ENCODE measurements around the gene ACSS1. TPM values are rescaled to one million over a fixed set of nuclear protein-coding genes. Genes with fewer than 3 reads are reported as not detected.

The ACSS1 gene
- total RNA-seq, 1 experiment from 2014 or later, result 2.3 TPM

DNA sequence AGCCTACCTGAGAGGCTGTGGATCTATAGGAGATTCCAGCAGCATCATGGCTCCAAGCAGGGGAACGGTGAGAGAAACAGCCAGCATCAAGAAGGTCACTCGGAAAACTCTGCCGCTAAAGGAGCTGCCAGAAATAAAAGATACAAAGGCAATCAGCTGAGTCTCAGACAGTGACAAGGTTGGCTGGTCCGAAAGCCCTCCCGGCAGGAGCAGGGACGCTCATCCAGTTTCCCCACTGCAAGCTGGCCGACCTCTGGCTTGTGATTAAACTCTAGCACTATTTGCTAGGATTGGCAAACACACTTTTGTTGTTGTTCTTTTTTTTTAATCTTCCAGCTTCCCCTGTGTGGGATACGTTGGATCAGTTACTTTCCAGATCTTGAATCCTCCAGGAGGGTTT lies 74.0 kb downstream of the ACSS1 start:
- Histone ChIP-seq H3K4me1 (ENCODE audit: insufficient read depth, low read length) (no peaks in the 10 kb centered on the region), H3K4me3 (ENCODE audit: low read length) (no peak overlapping the region), H3K9ac (ENCODE audit: low read length) (no peak overlapping the region), H3K27me3 (ENCODE audit: low read length) (no peaks in the 10 kb centered on the region), H3K4me2 (ENCODE audit: low read length) (no peak overlapping the region), H3F3A (ENCODE audit: low read length, unreplicated experiment) (no peaks in the 10 kb centered on the region), H3K79me2 (ENCODE audit: low read length) (peaks cover 49% of the 10 kb centered on the region), H3K27ac (ENCODE audit: low read length) (no peak overlapping the region), H3K9me3 (ENCODE audit: low read length) (no peaks in the 10 kb centered on the region), H4K20me1 (ENCODE audit: low read length) (no peaks in the 10 kb centered on the region), H3K9me2 (replicated peaks; ENCODE audit: low read length) (no peaks in the 10 kb centered on the region), H2AFZ (ENCODE audit: low read length) (no peak overlapping the region), H3K36me3 (ENCODE audit: low read depth, low read length) (peaks cover 31% of the 10 kb centered on the region)
- TF ChIP-seq EZH2 (IDR thresholded peaks at IDR 0.05; ENCODE audit: low read length, unreplicated experiment) (no peak), EZH2phosphoT487 (IDR thresholded peaks at IDR 0.05; ENCODE audit: borderline replicate concordance, low read length) (no peak)
- TF ChIP-seq, protein P1, sequence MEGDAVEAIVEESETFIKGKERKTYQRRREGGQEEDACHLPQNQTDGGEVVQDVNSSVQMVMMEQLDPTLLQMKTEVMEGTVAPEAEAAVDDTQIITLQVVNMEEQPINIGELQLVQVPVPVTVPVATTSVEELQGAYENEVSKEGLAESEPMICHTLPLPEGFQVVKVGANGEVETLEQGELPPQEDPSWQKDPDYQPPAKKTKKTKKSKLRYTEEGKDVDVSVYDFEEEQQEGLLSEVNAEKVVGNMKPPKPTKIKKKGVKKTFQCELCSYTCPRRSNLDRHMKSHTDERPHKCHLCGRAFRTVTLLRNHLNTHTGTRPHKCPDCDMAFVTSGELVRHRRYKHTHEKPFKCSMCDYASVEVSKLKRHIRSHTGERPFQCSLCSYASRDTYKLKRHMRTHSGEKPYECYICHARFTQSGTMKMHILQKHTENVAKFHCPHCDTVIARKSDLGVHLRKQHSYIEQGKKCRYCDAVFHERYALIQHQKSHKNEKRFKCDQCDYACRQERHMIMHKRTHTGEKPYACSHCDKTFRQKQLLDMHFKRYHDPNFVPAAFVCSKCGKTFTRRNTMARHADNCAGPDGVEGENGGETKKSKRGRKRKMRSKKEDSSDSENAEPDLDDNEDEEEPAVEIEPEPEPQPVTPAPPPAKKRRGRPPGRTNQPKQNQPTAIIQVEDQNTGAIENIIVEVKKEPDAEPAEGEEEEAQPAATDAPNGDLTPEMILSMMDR (conservative IDR thresholded peaks at IDR 0.05; ENCODE audit: low read depth, low read length), result no peak
- ATAC-seq (no peak), DNase-seq (no peak)
- no TSS peak for BruUV-seq (replicated peaks)
- POLR2A ChIA-PET (ENCODE audit: unreplicated experiment), result no interaction called here
- CTCF ChIA-PET, result no interaction called here
- intact Hi-C loops (cut with micrococcal nuclease), result no loop called here

- H3K9me3 ChIP-seq (ENCODE audit: low read length), result no peaks in the 10 kb centered on the region
- H3K27ac ChIP-seq (ENCODE audit: low read length), result no peak overlapping the region
- H4K20me1 ChIP-seq (ENCODE audit: low read length), result no peaks in the 10 kb centered on the region
- no peak overlapping the region for H3K4me2 ChIP-seq (ENCODE audit: low read length)
- ChIA-PET CTCF (no interaction called here), POLR2A (ENCODE audit: unreplicated experiment) (no interaction called here)
- ATAC-seq (no peak), DNase-seq (no peak)
- H3F3A ChIP-seq (ENCODE audit: low read length, unreplicated experiment), result no peaks in the 10 kb centered on the region
- no TSS peak for BruUV-seq (replicated peaks)
- intact Hi-C loops (cut with micrococcal nuclease), result no loop called here
- no peak overlapping the region for H3K4me3 ChIP-seq (ENCODE audit: low read length)
- TF ChIP-seq EZH2phosphoT487 (IDR thresholded peaks at IDR 0.05; ENCODE audit: borderline replicate concordance, low read length) (no peak), EZH2 (IDR thresholded peaks at IDR 0.05; ENCODE audit: low read length, unreplicated experiment) (no peak)
- TF ChIP-seq, protein P1 (conservative IDR thresholded peaks at IDR 0.05; ENCODE audit: low read depth, low read length), result no peak
- no peaks in the 10 kb centered on the region for H3K27me3 ChIP-seq (ENCODE audit: low read length)
- no peaks in the 10 kb centered on the region for H3K9me2 ChIP-seq (replicated peaks; ENCODE audit: low read length)
- no peak overlapping the region for H2AFZ ChIP-seq (ENCODE audit: low read length)
- peaks cover 28% of the 10 kb centered on the region for H3K79me2 ChIP-seq (ENCODE audit: low read length)
- H3K9ac ChIP-seq (ENCODE audit: low read length), result no peak overlapping the region
- peaks cover 47% of the 10 kb centered on the region for H3K36me3 ChIP-seq (ENCODE audit: low read depth, low read length)
- H3K4me1 ChIP-seq (ENCODE audit: insufficient read depth, low read length), result no peaks in the 10 kb centered on the region
Observed at GRCh38 chr20:24981790-24982189, 76.1 kb downstream of the ACSS1 start.

DNA sequence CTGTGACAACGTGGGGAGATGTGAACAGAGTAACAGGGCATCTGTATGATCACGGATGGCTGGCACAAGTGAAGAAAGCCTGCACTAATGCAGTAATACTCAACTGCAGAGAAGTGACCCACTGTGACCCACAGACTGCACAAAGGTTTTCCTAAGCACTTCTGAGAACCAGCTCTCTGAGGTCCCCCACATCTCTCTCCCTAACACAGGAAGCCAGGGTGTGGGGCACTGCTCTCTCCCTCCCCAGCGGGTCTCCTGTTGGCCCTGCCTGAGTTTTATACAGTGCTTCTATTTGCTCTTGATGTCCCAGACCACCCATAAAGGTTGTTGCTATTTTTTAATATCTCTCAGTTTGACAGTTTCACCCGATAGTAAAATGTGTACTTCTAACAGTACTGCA lies 76.7 kb downstream of the ACSS1 start:
- ATAC-seq (no peak), DNase-seq (no peak)
- ChIA-PET POLR2A (ENCODE audit: unreplicated experiment) (no interaction called here), CTCF (no interaction called here)
- Histone ChIP-seq H3K9ac (ENCODE audit: low read length) (no peak overlapping the region), H3F3A (ENCODE audit: low read length, unreplicated experiment) (no peaks in the 10 kb centered on the region), H3K4me1 (ENCODE audit: insufficient read depth, low read length) (no peaks in the 10 kb centered on the region), H3K36me3 (ENCODE audit: low read depth, low read length) (peaks cover 52% of the 10 kb centered on the region), H3K9me2 (replicated peaks; ENCODE audit: low read length) (no peaks in the 10 kb centered on the region), H3K27me3 (ENCODE audit: low read length) (no peaks in the 10 kb centered on the region), H2AFZ (ENCODE audit: low read length) (no peak overlapping the region), H3K9me3 (ENCODE audit: low read length) (no peaks in the 10 kb centered on the region), H3K27ac (ENCODE audit: low read length) (no peak overlapping the region), H4K20me1 (ENCODE audit: low read length) (no peaks in the 10 kb centered on the region), H3K4me3 (ENCODE audit: low read length) (no peak overlapping the region), H3K79me2 (ENCODE audit: low read length) (peaks cover 23% of the 10 kb centered on the region), H3K4me2 (ENCODE audit: low read length) (no peak overlapping the region)
- intact Hi-C loops (cut with micrococcal nuclease), result no loop called here
- BruUV-seq (replicated peaks), result no TSS peak
- TF ChIP-seq EZH2 (IDR thresholded peaks at IDR 0.05; ENCODE audit: low read length, unreplicated experiment) (no peak), EZH2phosphoT487 (IDR thresholded peaks at IDR 0.05; ENCODE audit: borderline replicate concordance, low read length) (no peak)
- TF ChIP-seq, protein P1 (conservative IDR thresholded peaks at IDR 0.05; ENCODE audit: low read depth, low read length), result no peak
